Left kidney (tissue), 2 donors: ENCODE data around the gene ATP6V0E2. TPM values are rescaled to one million over a fixed set of nuclear protein-coding genes. Genes with fewer than 3 reads are reported as not detected.
"Not testable (repeated sequence)": the region's sequence is repeated elsewhere in the genome, so short reads cannot be mapped to it uniquely, and the experiment has no call there.

Experiments
- DNase-seq: peaks from one replicate; pipeline ENCODE4 v3.0.0-alpha.2; 2013
- polyA plus RNA-seq: library from polyadenylated mRNA; unstranded; fragments of 120-200 nt; gene quantifications from one replicate; pipeline ENCODE4 v1.2.1, GENCODE V29; 2013; ENCODE audit not compliant: insufficient read length

Gene ATP6V0E2
- polyA plus RNA-seq, 1 donor = 19.2 TPM

- no peak for DNase-seq
These were observed 4.2 kb downstream of the ATP6V0E2 start for GRCh38 chr7:149877890-149878522.

- DNase-seq = no peak
These were observed 4.8 kb downstream of the ATP6V0E2 start for GRCh38 chr7:149878523-149878921.

- DNase-seq = no peak
These were observed 5.5 kb downstream of the ATP6V0E2 start for GRCh38 chr7:149879271-149879743.

GRCh38 chr7:149879766-149880637 lies 6.2 kb downstream of the ATP6V0E2 start:
- DNase-seq = no peak

GRCh38 chr7:149880638-149881311 lies 7.0 kb downstream of the ATP6V0E2 start:
- no peak for DNase-seq

- no peak for DNase-seq
These were observed 7.8 kb downstream of the ATP6V0E2 start for GRCh38 chr7:149881328-149882247.

- no peak for DNase-seq
These were observed 8.7 kb downstream of the ATP6V0E2 start for GRCh38 chr7:149882248-149883047.

- no peak for DNase-seq
These were observed 9.3 kb downstream of the ATP6V0E2 start for GRCh38 chr7:149883048-149883438.

- peak; percentile 52 for DNase-seq
These were observed 9.7 kb downstream of the ATP6V0E2 start for GRCh38 chr7:149883452-149883861.

- no peak for DNase-seq
These were observed 10.2 kb downstream of the ATP6V0E2 start for GRCh38 chr7:149884016-149884415.

GRCh38 chr7:149884541-149884940 lies 10.8 kb downstream of the ATP6V0E2 start:
- no peak for DNase-seq

- DNase-seq = no peak
These were observed 11.6 kb downstream of the ATP6V0E2 start for GRCh38 chr7:149885191-149886017.

GRCh38 chr7:149886018-149886415 lies 12.2 kb downstream of the ATP6V0E2 start:
- no peak for DNase-seq

GRCh38 chr7:149887311-149887710 lies 13.5 kb downstream of the ATP6V0E2 start:
- no peak for DNase-seq

GRCh38 chr7:149890715-149891114 lies 16.9 kb downstream of the ATP6V0E2 start:
- not testable (repeated sequence) for DNase-seq

- DNase-seq = not testable (repeated sequence)
These were observed 21.2 kb downstream of the ATP6V0E2 start for GRCh38 chr7:149894957-149895356.

GRCh38 chr7:149907776-149908376 lies 34.1 kb downstream of the ATP6V0E2 start:
- not testable (repeated sequence) for DNase-seq

- not testable (repeated sequence) for DNase-seq
These were observed 36.5 kb downstream of the ATP6V0E2 start for GRCh38 chr7:149910219-149910618.

- DNase-seq = not testable (repeated sequence)
These were observed 38.4 kb downstream of the ATP6V0E2 start for GRCh38 chr7:149912126-149912525.
